Fibroblast of mammary gland (primary cell): ENCODE results near the gene VEPH1.

Experiments used
- DNase-seq: peaks from one replicate; pipeline ENCODE4 v3.0.0-alpha.2; 2010; ENCODE audit warnings: low read depth
- H3K4me3 ChIP-seq: 2 replicates; pipeline ENCODE4 v1.5.1; 2011; ENCODE audit warnings: low read depth, mild to moderate bottlenecking, low read length, moderate library complexity; ENCODE audit not compliant: control insufficient read depth
- CTCF ChIP-seq: conservative IDR thresholded peaks from 2 replicates; pipeline ENCODE4 v1.5.1; 2011; ENCODE audit warnings: low read depth, low read length, inconsistent platforms; ENCODE audit not compliant: control insufficient read depth, insufficient read depth

The VEPH1 gene

GRCh38 chr3:157280354-157280753 lies 222.9 kb downstream of the VEPH1 start:
- no peak overlapping the region for H3K4me3 ChIP-seq
- no peak for TF ChIP-seq CTCF
- DNase-seq = no peak

GRCh38 chr3:157279237-157279636 lies 224.0 kb downstream of the VEPH1 start:
- TF ChIP-seq CTCF = no peak
- DNase-seq = no peak
- no peak overlapping the region for H3K4me3 ChIP-seq

GRCh38 chr3:157276801-157277200 lies 226.4 kb downstream of the VEPH1 start:
- H3K4me3 ChIP-seq = no peak overlapping the region
- no peak for TF ChIP-seq CTCF
- DNase-seq = no peak

- no peak for TF ChIP-seq CTCF
- DNase-seq = no peak
- no peak overlapping the region for H3K4me3 ChIP-seq
These were observed 227.4 kb downstream of the VEPH1 start for GRCh38 chr3:157275832-157276231.

GRCh38 chr3:157274644-157275137 lies 228.5 kb downstream of the VEPH1 start:
- no peak for DNase-seq
- no peak for TF ChIP-seq CTCF
- no peak overlapping the region for H3K4me3 ChIP-seq

GRCh38 chr3:157271283-157271882 lies 231.8 kb downstream of the VEPH1 start:
- no peak for DNase-seq
- H3K4me3 ChIP-seq = no peak overlapping the region
- no peak for TF ChIP-seq CTCF

GRCh38 chr3:157268026-157268425 lies 235.2 kb downstream of the VEPH1 start:
- no peak overlapping the region for H3K4me3 ChIP-seq
- no peak for DNase-seq
- no peak for TF ChIP-seq CTCF
